Subcutaneous abdominal adipose tissue (tissue), 5 donors: ENCODE measurements around the gene RBM38.

Source experiments
- H3K27ac ChIP-seq: one replicate; pipeline ENCODE4 v1.7.0; 2013; ENCODE audit warnings: low read depth, mild to moderate bottlenecking, inconsistent platforms, low read length, moderate library complexity
- H3K27me3 ChIP-seq, 5 donors: one replicate each; pipeline ENCODE4 v1.7.0; 2013; ENCODE audit warnings: low read length in 5 of 5, inconsistent platforms in 1 of 5; ENCODE audit not compliant: control insufficient read depth in 5 of 5, insufficient read depth in 4 of 5
- H3K36me3 ChIP-seq, 5 donors: one replicate each; pipeline ENCODE4 v1.7.0; 2013; ENCODE audit warnings: low read length in 5 of 5; ENCODE audit not compliant: control insufficient read depth in 5 of 5, insufficient read depth in 5 of 5
- H3K4me1 ChIP-seq, 5 donors: one replicate each; pipeline ENCODE4 v1.7.0; 2013; ENCODE audit warnings: low read length in 5 of 5, mild to moderate bottlenecking in 3 of 5, moderate library complexity in 1 of 5; ENCODE audit not compliant: control insufficient read depth in 5 of 5, insufficient read depth in 5 of 5
- H3K4me3 ChIP-seq, 5 donors: one replicate each; pipeline ENCODE4 v1.7.0; 2013; ENCODE audit warnings: low read length in 5 of 5, low read depth in 1 of 5
- H3K9ac ChIP-seq, 5 donors: one replicate each; pipeline ENCODE4 v1.7.0; 2013; ENCODE audit warnings: low read length in 5 of 5, mild to moderate bottlenecking in 4 of 5, moderate library complexity in 3 of 5
- H3K9me3 ChIP-seq, 5 donors: one replicate each; pipeline ENCODE4 v1.7.0; 2013; ENCODE audit warnings: low read length in 5 of 5; ENCODE audit not compliant: control insufficient read depth in 5 of 5
- donor health status: healthy.
- donor health status: healthy.
- donor health status: healthy.
- donor health status: healthy.
- donor health status: healthy.

The RBM38 gene

GRCh38 chr20:57448764-57449354, 57.7 kb downstream of the RBM38 start:
- Histone ChIP-seq H3K36me3 (no peaks in the 10 kb centered on the region), H3K4me1 (peaks cover 1 to 27% (median 22%) of the 10 kb centered on the region in 5 donors), H3K27me3 (peaks cover 0 to 11% (median 0%) of the 10 kb centered on the region in 5 donors), H3K9me3 (peaks cover 3 to 12% (median 6%) of the 10 kb centered on the region in 5 donors), H3K9ac (no peak overlapping the region), H3K4me3 (no peak overlapping the region), H3K27ac (no peak overlapping the region)

GRCh38 chr20:57449398-57450354, 58.5 kb downstream of the RBM38 start:
- no peak overlapping the region for H3K9ac ChIP-seq
- no peaks in the 10 kb centered on the region for H3K36me3 ChIP-seq
- peaks cover 0 to 11% (median 0%) of the 10 kb centered on the region in 5 donors for H3K27me3 ChIP-seq
- peaks cover 3 to 12% (median 6%) of the 10 kb centered on the region in 5 donors for H3K9me3 ChIP-seq
- H3K4me3 ChIP-seq, result no peak overlapping the region
- H3K27ac ChIP-seq, result no peak overlapping the region
- peaks cover 1 to 27% (median 22%) of the 10 kb centered on the region in 5 donors for H3K4me1 ChIP-seq

GRCh38 chr20:57450419-57450818, 59.2 kb downstream of the RBM38 start:
- no peak overlapping the region for H3K9ac ChIP-seq
- peaks cover 1 to 28% (median 24%) of the 10 kb centered on the region in 5 donors for H3K4me1 ChIP-seq
- no peak overlapping the region for H3K27ac ChIP-seq
- peaks cover 3 to 12% (median 6%) of the 10 kb centered on the region in 5 donors for H3K9me3 ChIP-seq
- H3K4me3 ChIP-seq, result no peak overlapping the region
- no peaks in the 10 kb centered on the region for H3K36me3 ChIP-seq
- peaks cover 0 to 11% (median 0%) of the 10 kb centered on the region in 5 donors for H3K27me3 ChIP-seq

GRCh38 chr20:57450931-57451330, 59.7 kb downstream of the RBM38 start:
- Histone ChIP-seq H3K9ac (no peak overlapping the region), H3K9me3 (peaks cover 0 to 8% (median 5%) of the 10 kb centered on the region in 5 donors), H3K4me3 (no peak overlapping the region), H3K27me3 (peaks cover 0 to 8% (median 0%) of the 10 kb centered on the region in 5 donors), H3K27ac (no peak overlapping the region), H3K4me1 (peaks cover 1 to 28% (median 24%) of the 10 kb centered on the region in 5 donors), H3K36me3 (no peaks in the 10 kb centered on the region)

GRCh38 chr20:57451431-57451794, 60.2 kb downstream of the RBM38 start:
- peaks cover 1 to 28% (median 24%) of the 10 kb centered on the region in 5 donors for H3K4me1 ChIP-seq
- H3K9ac ChIP-seq, result no peak overlapping the region

GRCh38 chr20:57451795-57452661, 60.8 kb downstream of the RBM38 start:
- no peak overlapping the region for H3K27ac ChIP-seq

More at GRCh38 chr20:57451431-57451794, 60.2 kb downstream of the RBM38 start:
- Histone ChIP-seq H3K27ac (no peak overlapping the region), H3K4me3 (no peak overlapping the region), H3K36me3 (no peaks in the 10 kb centered on the region), H3K27me3 (peaks cover 0 to 8% (median 0%) of the 10 kb centered on the region in 5 donors), H3K9me3 (peaks cover 0 to 5% (median 4%) of the 10 kb centered on the region in 5 donors)

GRCh38 chr20:57455386-57455785, 64.2 kb downstream of the RBM38 start:
- H3K9me3 ChIP-seq, result no peaks in the 10 kb centered on the region
- no peak overlapping the region for H3K9ac ChIP-seq
- peaks cover 10 to 54% (median 47%) of the 10 kb centered on the region in 5 donors for H3K4me1 ChIP-seq
- H3K27me3 ChIP-seq, result peaks cover 0 to 5% (median 0%) of the 10 kb centered on the region in 5 donors
- no peak overlapping the region for H3K27ac ChIP-seq
- no peak overlapping the region for H3K4me3 ChIP-seq
- no peaks in the 10 kb centered on the region for H3K36me3 ChIP-seq

More at GRCh38 chr20:57451795-57452661, 60.8 kb downstream of the RBM38 start:
- Histone ChIP-seq H3K4me1 (peaks cover 1 to 32% (median 26%) of the 10 kb centered on the region in 5 donors), H3K36me3 (no peaks in the 10 kb centered on the region), H3K4me3 (peak overlapping the region in 1 of 5 donors; percentile 44), H3K27me3 (peaks cover 0 to 8% (median 0%) of the 10 kb centered on the region in 5 donors), H3K9ac (no peak overlapping the region), H3K9me3 (peaks cover 0 to 1% (median 0%) of the 10 kb centered on the region in 5 donors)

GRCh38 chr20:57456116-57456515, 64.9 kb downstream of the RBM38 start:
- H3K27me3 ChIP-seq, result peaks cover 0 to 2% (median 0%) of the 10 kb centered on the region in 5 donors
- H3K9ac ChIP-seq, result no peak overlapping the region
- H3K9me3 ChIP-seq, result no peaks in the 10 kb centered on the region
- no peak overlapping the region for H3K4me3 ChIP-seq
- no peaks in the 10 kb centered on the region for H3K36me3 ChIP-seq
- peaks cover 10 to 48% (median 39%) of the 10 kb centered on the region in 5 donors for H3K4me1 ChIP-seq
- no peak overlapping the region for H3K27ac ChIP-seq

GRCh38 chr20:57457243-57458095, 66.3 kb downstream of the RBM38 start:
- no peak overlapping the region for H3K9ac ChIP-seq
- H3K36me3 ChIP-seq, result no peaks in the 10 kb centered on the region
- H3K27ac ChIP-seq, result no peak overlapping the region
- no peaks in the 10 kb centered on the region for H3K9me3 ChIP-seq
- H3K27me3 ChIP-seq, result peaks cover 0 to 2% (median 0%) of the 10 kb centered on the region in 5 donors
- no peak overlapping the region for H3K4me3 ChIP-seq
- H3K4me1 ChIP-seq, result peaks cover 9 to 34% (median 26%) of the 10 kb centered on the region in 5 donors
